ENCODE data around the gene FGF3.

FGF3 gene

GRCh38 chr11:69818603-69819441 is at the start of gene FGF3:
FGF3 (minus strand) TSS chr11:69819416; CDS start chr11:69818933, 483 bp downstream.
- no peak for DNase-seq

GRCh38 chr11:69868871-69869270 is 49.7 kb upstream of the FGF3 start:
- DNase-seq, result no peak

- DNase-seq, result no peak
Observed at GRCh38 chr11:69868006-69868810, 49.0 kb upstream of the FGF3 start.

- no peak for DNase-seq
Observed at GRCh38 chr11:69867076-69868005, 48.1 kb upstream of the FGF3 start.

GRCh38 chr11:69866648-69867047 is 47.4 kb upstream of the FGF3 start:
- DNase-seq, result no peak

- no peak for DNase-seq
Observed at GRCh38 chr11:69865707-69866106, 46.5 kb upstream of the FGF3 start.

GRCh38 chr11:69864686-69865661 is 45.8 kb upstream of the FGF3 start:
- no peak for DNase-seq

- DNase-seq, result no peak
Observed at GRCh38 chr11:69863544-69864200, 44.5 kb upstream of the FGF3 start.

- DNase-seq, result no peak
Observed at GRCh38 chr11:69862797-69863543, 43.8 kb upstream of the FGF3 start.

GRCh38 chr11:69862331-69862771 is 43.1 kb upstream of the FGF3 start:
- DNase-seq, result no peak

- DNase-seq, result no peak
Observed at GRCh38 chr11:69861901-69862300, 42.7 kb upstream of the FGF3 start.

- no peak for DNase-seq
Observed at GRCh38 chr11:69860796-69861445, 41.7 kb upstream of the FGF3 start.

GRCh38 chr11:69860244-69860643 is 41.0 kb upstream of the FGF3 start:
- no peak for DNase-seq

GRCh38 chr11:69859275-69859934 is 40.2 kb upstream of the FGF3 start:
- no peak for DNase-seq

- no peak for DNase-seq
Observed at GRCh38 chr11:69855421-69855820, 36.2 kb upstream of the FGF3 start.

GRCh38 chr11:69854713-69855112 is 35.5 kb upstream of the FGF3 start:
- DNase-seq, result no peak

- DNase-seq, result no peak
Observed at GRCh38 chr11:69852056-69852455, 32.8 kb upstream of the FGF3 start.

GRCh38 chr11:69848201-69848600 is 29.0 kb upstream of the FGF3 start:
- DNase-seq, result no peak

GRCh38 chr11:69844396-69844795 is 25.2 kb upstream of the FGF3 start:
- no peak for DNase-seq
